GM06990 (cell line): ENCODE measurements around the gene DMD.

Experiments
- DNase-seq: peaks from one replicate; pipeline ENCODE4 v3.0.0-alpha.2; 2011; ENCODE audit not compliant: insufficient read length; ENCODE audit errors: extremely low read depth
- H3K27me3 ChIP-seq: replicated peaks from 2 replicates; pipeline ENCODE4 v1.6.0; 2011; ENCODE audit warnings: low read length; ENCODE audit not compliant: control insufficient read depth, insufficient read depth
- H3K36me3 ChIP-seq: 2 replicates; pipeline ENCODE4 v1.5.1; 2011; ENCODE audit warnings: low read length; ENCODE audit not compliant: control insufficient read depth, insufficient read depth
- H3K4me3 ChIP-seq: replicated peaks from 2 replicates; pipeline ENCODE4 v1.5.1; 2011; ENCODE audit warnings: low read depth, mild to moderate bottlenecking, control low read depth, low read length
- TF ChIP-seq, protein P1 (sequence below): IDR thresholded peaks from 2 replicates; pipeline ENCODE4 v1.5.1; 2011; ENCODE audit warnings: low read length, control low read depth, mild to moderate bottlenecking, inconsistent platforms; ENCODE audit not compliant: insufficient read depth, poor library complexity, severe bottlenecking

Gene DMD

DNA sequence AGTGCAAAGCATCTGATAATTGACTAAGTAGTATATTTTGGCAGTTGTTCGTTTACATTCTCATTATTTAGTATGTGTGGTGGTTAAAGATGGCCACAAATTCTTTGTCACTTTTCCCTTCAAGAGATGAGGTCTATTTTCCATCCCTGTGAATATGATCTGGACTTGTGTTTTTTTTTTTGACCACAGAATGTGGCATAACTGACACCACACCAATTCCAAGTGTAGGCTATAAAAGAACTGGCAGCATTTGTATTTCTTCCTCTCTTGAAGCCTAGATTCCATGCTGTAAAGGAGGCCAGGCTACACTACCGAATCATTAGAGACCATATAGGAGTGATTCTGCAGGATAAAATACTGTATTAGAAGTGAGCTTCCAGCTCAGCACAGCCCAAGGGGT, 596.6 kb downstream of the DMD start:
- TF ChIP-seq, protein P1, sequence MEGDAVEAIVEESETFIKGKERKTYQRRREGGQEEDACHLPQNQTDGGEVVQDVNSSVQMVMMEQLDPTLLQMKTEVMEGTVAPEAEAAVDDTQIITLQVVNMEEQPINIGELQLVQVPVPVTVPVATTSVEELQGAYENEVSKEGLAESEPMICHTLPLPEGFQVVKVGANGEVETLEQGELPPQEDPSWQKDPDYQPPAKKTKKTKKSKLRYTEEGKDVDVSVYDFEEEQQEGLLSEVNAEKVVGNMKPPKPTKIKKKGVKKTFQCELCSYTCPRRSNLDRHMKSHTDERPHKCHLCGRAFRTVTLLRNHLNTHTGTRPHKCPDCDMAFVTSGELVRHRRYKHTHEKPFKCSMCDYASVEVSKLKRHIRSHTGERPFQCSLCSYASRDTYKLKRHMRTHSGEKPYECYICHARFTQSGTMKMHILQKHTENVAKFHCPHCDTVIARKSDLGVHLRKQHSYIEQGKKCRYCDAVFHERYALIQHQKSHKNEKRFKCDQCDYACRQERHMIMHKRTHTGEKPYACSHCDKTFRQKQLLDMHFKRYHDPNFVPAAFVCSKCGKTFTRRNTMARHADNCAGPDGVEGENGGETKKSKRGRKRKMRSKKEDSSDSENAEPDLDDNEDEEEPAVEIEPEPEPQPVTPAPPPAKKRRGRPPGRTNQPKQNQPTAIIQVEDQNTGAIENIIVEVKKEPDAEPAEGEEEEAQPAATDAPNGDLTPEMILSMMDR = no peak
- Histone ChIP-seq H3K27me3 (no peaks in the 10 kb centered on the region), H3K36me3 (no peaks in the 10 kb centered on the region), H3K4me3 (no peak overlapping the region)
- DNase-seq = no peak

DNA sequence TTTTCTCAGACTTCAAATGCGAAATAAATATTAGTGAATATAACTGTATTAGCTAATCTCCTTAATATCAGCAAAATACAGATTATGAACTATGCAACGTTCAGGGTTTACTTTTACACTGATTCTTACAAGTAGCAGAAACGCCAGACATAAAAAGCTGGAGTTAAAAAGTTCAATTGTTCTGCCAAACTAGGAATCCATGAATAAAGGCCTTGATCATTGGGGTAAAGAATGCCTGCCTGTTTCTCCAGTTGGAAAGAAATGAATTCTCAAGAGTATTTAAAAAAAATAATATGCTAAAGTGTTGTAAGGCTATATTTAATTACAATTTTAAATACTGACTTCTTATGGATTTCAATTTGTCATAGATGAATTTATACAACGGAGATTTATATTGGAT, 612.2 kb downstream of the DMD start:
- Histone ChIP-seq H3K4me3 (no peak overlapping the region), H3K27me3 (no peaks in the 10 kb centered on the region), H3K36me3 (no peaks in the 10 kb centered on the region)
- DNase-seq = no peak
- TF ChIP-seq, protein P1 = no peak

DNA sequence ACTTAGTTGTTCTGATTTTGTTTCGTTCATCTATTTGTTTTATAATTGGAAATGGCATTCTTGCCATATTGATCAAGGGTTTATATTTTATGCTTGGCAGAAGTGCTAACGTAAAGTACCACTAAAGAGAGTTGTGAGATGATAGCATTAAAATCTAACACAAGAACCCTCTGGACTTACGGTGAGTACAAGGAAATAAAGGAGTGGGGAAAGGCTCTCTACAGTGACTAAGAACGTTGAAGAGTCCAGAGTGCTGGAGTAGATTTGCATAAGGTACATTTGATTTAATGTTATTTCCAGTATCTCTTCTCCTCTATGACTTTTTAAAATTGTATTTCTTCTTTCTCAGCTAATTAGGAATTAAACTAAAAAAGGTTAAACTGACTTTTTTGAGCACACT, 612.6 kb downstream of the DMD start:
- no peaks in the 10 kb centered on the region for H3K36me3 ChIP-seq
- H3K27me3 ChIP-seq = no peaks in the 10 kb centered on the region
- no peak for DNase-seq
- no peak overlapping the region for H3K4me3 ChIP-seq
- TF ChIP-seq, protein P1 = no peak

DNA sequence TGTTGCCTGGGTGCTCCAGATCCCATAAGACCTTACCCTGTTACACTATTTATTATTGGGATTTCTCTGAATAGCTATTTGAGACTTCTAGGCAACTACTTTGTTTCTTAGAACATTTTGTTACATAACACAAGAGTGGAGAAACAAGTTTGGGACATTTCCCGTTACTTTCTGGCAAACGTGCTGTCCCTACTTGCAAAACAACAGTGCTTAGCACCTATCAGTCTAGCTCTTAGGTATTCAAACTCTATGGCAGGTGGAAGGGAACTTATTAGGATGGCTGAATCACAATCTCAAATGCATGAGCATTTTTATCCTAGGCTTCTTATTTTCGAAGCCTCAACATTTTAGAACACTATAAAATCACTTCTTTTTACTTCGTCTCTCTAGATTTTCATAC, 613.6 kb downstream of the DMD start:
- Histone ChIP-seq H3K27me3 (no peaks in the 10 kb centered on the region), H3K4me3 (no peak overlapping the region), H3K36me3 (no peaks in the 10 kb centered on the region)
- TF ChIP-seq, protein P1 = no peak
- no peak for DNase-seq

DNA sequence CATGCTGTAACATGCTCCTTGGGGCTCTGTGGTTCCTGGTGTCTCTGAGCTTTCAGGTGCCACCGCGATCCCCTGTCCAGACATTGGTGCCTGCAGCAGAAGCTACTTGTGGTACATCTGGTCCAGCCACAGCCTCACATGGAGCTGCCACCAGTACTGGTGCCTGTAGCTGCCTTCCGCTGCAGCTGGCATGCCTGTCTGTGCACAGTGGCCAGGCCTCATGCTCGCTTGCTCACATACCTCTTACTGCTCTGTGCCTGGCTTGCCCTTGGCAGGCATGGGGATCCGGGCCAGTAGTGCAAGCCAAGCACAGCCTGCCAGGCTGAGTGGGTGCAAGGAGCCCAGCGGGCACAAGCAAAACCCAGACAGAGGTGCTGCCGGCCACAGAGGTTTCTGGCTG, 618.6 kb downstream of the DMD start:
- no peak for DNase-seq
- H3K4me3 ChIP-seq = no peak overlapping the region
- no peaks in the 10 kb centered on the region for H3K27me3 ChIP-seq
- TF ChIP-seq, protein P1 = no peak
- no peaks in the 10 kb centered on the region for H3K36me3 ChIP-seq

DNA sequence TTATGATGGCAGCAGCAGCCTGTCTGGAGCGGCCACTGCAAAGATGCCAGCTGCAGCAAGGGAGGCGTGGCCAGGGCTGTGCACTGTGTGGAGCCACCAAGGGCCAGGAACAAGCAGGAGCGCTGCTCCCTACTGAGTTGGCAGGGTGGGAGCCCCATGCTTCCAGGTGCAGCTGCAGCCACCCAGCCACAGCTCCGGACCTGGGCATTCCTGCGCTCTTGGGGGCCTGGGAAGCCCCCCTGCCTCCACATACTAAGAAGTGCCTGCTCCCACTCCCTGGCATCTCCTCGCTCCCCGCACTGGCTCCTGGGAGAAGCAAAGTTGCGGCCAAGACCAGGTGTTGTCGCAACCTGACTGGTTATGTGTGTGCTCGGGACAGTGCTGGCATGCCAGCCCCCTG, 619.8 kb downstream of the DMD start:
- no peaks in the 10 kb centered on the region for H3K36me3 ChIP-seq
- H3K27me3 ChIP-seq = no peaks in the 10 kb centered on the region
- no peak overlapping the region for H3K4me3 ChIP-seq
- no peak for DNase-seq
- TF ChIP-seq, protein P1 = no peak
